HG03571 (cell line): ENCODE results near the gene ROBO3.

Source experiments
- ATAC-seq: cut with Tn5 transposase; IDR thresholded peaks from one replicate; pipeline ENCODE4 v1.9.1; 2021; ENCODE audit not compliant: unreplicated experiment

ROBO3 gene

GRCh38 chr11:124917115-124917637 is 51.9 kb downstream of the ROBO3 start:
- no peak for ATAC-seq

- no peak for ATAC-seq
Observed at GRCh38 chr11:124918950-124919349, 53.7 kb downstream of the ROBO3 start, which contains the start of gene HEPN1. Gene HEPN1 (plus strand): TSS chr11:124919250.

- ATAC-seq = no peak
Observed at GRCh38 chr11:124919898-124920297, 54.7 kb downstream of the ROBO3 start.

GRCh38 chr11:124920356-124920755 is 55.1 kb downstream of the ROBO3 start:
- no peak for ATAC-seq

- ATAC-seq = no peak
Observed at GRCh38 chr11:124920870-124921609, 55.8 kb downstream of the ROBO3 start.

- ATAC-seq = no peak
Observed at GRCh38 chr11:124922831-124923230, 57.6 kb downstream of the ROBO3 start.

GRCh38 chr11:124923296-124923695 is 58.1 kb downstream of the ROBO3 start:
- ATAC-seq = no peak

- no peak for ATAC-seq
Observed at GRCh38 chr11:124928942-124929665, 63.9 kb downstream of the ROBO3 start.

- ATAC-seq = peak; percentile 85
Observed at GRCh38 chr11:124930799-124931198, 65.6 kb downstream of the ROBO3 start.
